LNCAP (cell line): ENCODE measurements around the gene PPIF.

Experiments
- TF ChIP-seq, protein P1 (sequence below): fragments of 450-650 bp; IDR thresholded peaks from 2 replicates; pipeline ENCODE4 v1.5.1; 2017; ENCODE audit warnings: mild to moderate bottlenecking

Gene PPIF

DNA sequence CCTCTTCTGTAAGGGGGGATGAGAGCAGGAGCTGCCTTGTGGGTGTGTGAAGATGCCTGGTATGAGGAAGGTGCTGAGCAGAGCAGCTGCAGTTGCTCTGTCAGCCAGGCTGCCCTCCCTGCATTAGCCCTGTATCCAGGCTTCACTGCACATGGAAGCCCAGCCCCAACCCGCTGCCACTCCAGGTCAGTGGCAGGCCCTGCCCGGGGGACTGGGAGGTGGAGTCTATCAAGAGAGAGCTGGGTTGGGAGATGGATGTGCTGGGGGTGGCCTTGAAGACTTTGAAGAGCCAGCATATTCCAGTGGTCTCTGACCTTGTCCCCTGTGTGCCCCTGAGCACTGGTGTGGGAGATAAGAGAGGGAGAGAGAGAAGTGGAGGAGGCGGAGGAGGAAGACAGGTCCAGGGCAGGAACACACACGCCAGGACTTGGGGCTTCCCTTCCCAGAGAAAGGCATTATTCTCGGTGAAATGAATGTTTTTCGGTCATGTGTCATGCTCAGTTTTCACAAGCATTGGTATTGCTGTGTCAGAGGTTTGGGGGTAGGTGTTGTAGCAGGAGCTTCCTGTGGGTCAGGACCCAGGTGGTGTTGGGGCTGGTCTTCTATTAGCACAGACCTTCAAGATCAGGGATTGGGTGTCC lies 2.6 kb downstream of the PPIF start:
- TF ChIP-seq, protein P1, sequence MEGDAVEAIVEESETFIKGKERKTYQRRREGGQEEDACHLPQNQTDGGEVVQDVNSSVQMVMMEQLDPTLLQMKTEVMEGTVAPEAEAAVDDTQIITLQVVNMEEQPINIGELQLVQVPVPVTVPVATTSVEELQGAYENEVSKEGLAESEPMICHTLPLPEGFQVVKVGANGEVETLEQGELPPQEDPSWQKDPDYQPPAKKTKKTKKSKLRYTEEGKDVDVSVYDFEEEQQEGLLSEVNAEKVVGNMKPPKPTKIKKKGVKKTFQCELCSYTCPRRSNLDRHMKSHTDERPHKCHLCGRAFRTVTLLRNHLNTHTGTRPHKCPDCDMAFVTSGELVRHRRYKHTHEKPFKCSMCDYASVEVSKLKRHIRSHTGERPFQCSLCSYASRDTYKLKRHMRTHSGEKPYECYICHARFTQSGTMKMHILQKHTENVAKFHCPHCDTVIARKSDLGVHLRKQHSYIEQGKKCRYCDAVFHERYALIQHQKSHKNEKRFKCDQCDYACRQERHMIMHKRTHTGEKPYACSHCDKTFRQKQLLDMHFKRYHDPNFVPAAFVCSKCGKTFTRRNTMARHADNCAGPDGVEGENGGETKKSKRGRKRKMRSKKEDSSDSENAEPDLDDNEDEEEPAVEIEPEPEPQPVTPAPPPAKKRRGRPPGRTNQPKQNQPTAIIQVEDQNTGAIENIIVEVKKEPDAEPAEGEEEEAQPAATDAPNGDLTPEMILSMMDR: no peak

- TF ChIP-seq, protein P1: no peak
Measured at GRCh38 chr10:79350407-79351154, 3.3 kb downstream of the PPIF start.

DNA sequence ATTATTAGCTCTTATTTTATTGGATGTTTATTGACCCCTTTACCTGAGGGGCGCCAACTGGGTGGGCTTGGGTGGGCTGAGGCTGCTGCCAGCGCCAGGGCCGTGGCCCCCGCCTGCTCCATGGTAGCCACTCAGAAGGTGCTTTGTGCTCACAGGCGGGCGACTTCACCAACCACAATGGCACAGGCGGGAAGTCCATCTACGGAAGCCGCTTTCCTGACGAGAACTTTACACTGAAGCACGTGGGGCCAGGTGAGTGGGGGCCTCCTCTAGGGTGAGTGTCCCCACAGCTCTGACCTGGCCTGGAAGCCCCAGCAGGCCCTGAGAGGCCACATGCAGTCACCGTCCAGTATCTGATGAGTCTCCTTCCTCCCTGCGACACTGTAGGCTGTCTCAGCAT lies 4.1 kb downstream of the PPIF start:
- TF ChIP-seq, protein P1: no peak

- TF ChIP-seq, protein P1: no peak
Measured at GRCh38 chr10:79352035-79352877, 5.0 kb downstream of the PPIF start.

GRCh38 chr10:79353000-79353406 lies 5.7 kb downstream of the PPIF start:
- TF ChIP-seq, protein P1: no peak

- TF ChIP-seq, protein P1: no peak
Measured at GRCh38 chr10:79353726-79354125, 6.5 kb downstream of the PPIF start.

- TF ChIP-seq, protein P1: no peak
Measured at GRCh38 chr10:79354141-79354540, 6.9 kb downstream of the PPIF start.
